Uterus (tissue), 4 donors: ENCODE measurements around the gene TMC6. TPM values are rescaled to one million over a fixed set of nuclear protein-coding genes. Genes with fewer than 3 reads are reported as not detected.
"Not testable (repeated sequence)": the region's sequence is repeated elsewhere in the genome, so short reads cannot be mapped to it uniquely, and the experiment has no call there.

Source experiments
- DNase-seq, 2 donors: peaks; one replicate each; pipeline ENCODE4 v3.0.0-alpha.2; 2019 to 2020
- H3K27ac ChIP-seq, 2 donors: fragments of 200-600 bp; sonication (generic); 1 replicate in 1 of 2; 2 replicates in 1 of 2; pipeline ENCODE4 v1.5.1; 2016 to 2018
- H3K27me3 ChIP-seq, 2 donors: fragments of 200-600 bp; sonication (generic); one replicate each; pipeline ENCODE4 v1.5.1; 2018 to 2019; ENCODE audit warnings: control low read depth in 1 of 2
- H3K36me3 ChIP-seq, 2 donors: fragments of 200-600 bp; sonication (generic); one replicate each; pipeline ENCODE4 v1.5.1; 2019; ENCODE audit warnings: control low read depth in 1 of 2
- H3K4me1 ChIP-seq, 2 donors: fragments of 200-600 bp; sonication (generic); one replicate each; pipeline ENCODE4 v1.5.1; 2018 to 2019; ENCODE audit warnings: control low read depth in 1 of 2
- H3K4me3 ChIP-seq, 2 donors: fragments of 200-600 bp; sonication (generic); 1 replicate in 1 of 2; 2 replicates in 1 of 2; pipeline ENCODE4 v1.5.1; 2018 to 2019; ENCODE audit warnings: mild to moderate bottlenecking in 1 of 2
- H3K9me3 ChIP-seq, 2 donors: fragments of 200-600 bp; sonication (generic); one replicate each; pipeline ENCODE4 v1.5.1; 2019; ENCODE audit warnings: control low read depth in 1 of 2
- POLR2A ChIP-seq, 2 donors: fragments of 450-650 bp; IDR thresholded peaks; one replicate each; pipeline ENCODE4 v1.6.1; 2016; ENCODE audit warnings: antibody characterized with exemption in 2 of 2, mild to moderate bottlenecking in 1 of 2, moderate library complexity in 1 of 2
- intact Hi-C: fragments of 100-400 bp; cut with DNase I; formaldehyde crosslinking; loops from one replicate; pipeline ENCODE4 v1.15.1; 2023; ENCODE audit warnings: low total_unique reads
- total RNA-seq, 4 donors: library from RNA; depleted of rRNA in 3 of 4; stranded (reverse); fragments of >200 nt in 3 of 4; gene quantifications; one replicate each; pipeline versions ENCODE4 v1.1.0 to v1.2.4, GENCODE V29; 2014 to 2023
- TF ChIP-seq, protein P1 (sequence below), 4 experiments: fragments of 200-600 bp in 2 of 4; fragments of 450-650 bp in 2 of 4; sonication (generic) in 2 of 4; IDR thresholded peaks; one replicate each; pipeline ENCODE4 v1.5.1; 2016 to 2019; ENCODE audit warnings: antibody characterized with exemption in 4 of 4, mild to moderate bottlenecking in 2 of 4, moderate library complexity in 1 of 4
- donor health status: DM: yes; HTN: yes; CAD: no.

Gene TMC6
- total RNA-seq, 4 donors from 2014 or later, result 8.2 to 56.1 (median 16.1) TPM

DNA sequence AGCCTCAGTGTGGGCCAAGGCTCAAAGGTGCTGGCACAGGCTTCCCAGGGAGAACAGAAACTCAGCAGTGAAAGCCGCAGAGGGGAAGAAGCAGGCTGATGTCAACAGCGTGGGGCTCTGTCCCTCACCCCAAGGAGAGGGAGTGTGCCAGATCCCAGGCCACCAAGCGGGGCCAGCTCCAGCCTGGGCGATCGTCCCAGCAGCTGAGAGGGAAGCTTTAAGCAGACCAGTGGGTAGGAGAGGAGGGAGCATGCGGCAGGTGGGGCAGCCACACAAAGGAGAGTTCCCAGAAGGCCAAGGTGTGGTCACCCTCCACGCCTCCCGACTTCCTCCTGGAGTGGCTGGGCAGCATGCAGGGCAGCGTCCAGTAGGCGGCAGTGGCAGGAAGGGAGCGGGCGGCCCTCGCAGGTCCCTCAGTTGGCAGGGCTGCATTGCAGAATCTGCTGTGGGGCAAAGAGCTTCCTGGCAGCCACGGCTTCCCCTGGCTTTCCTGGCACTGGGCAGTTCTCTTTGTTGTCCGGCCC is 45.9 kb upstream of the TMC6 start:
- H3K4me1 ChIP-seq, result peaks cover 0 to 16% of the 10 kb centered on the region in 2 donors
- H3K36me3 ChIP-seq, result no peaks in the 10 kb centered on the region
- H3K4me3 ChIP-seq, result no peak overlapping the region
- peak; percentile 50 to 73 for DNase-seq
- peak overlapping the region; percentile 81 to 85 for H3K27ac ChIP-seq
- H3K9me3 ChIP-seq, result no peaks in the 10 kb centered on the region
- intact Hi-C loops, result no loop called here
- TF ChIP-seq, protein P1, sequence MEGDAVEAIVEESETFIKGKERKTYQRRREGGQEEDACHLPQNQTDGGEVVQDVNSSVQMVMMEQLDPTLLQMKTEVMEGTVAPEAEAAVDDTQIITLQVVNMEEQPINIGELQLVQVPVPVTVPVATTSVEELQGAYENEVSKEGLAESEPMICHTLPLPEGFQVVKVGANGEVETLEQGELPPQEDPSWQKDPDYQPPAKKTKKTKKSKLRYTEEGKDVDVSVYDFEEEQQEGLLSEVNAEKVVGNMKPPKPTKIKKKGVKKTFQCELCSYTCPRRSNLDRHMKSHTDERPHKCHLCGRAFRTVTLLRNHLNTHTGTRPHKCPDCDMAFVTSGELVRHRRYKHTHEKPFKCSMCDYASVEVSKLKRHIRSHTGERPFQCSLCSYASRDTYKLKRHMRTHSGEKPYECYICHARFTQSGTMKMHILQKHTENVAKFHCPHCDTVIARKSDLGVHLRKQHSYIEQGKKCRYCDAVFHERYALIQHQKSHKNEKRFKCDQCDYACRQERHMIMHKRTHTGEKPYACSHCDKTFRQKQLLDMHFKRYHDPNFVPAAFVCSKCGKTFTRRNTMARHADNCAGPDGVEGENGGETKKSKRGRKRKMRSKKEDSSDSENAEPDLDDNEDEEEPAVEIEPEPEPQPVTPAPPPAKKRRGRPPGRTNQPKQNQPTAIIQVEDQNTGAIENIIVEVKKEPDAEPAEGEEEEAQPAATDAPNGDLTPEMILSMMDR (IDR thresholded peaks at IDR 0.05), result peak in 3 of 4 experiments; percentile 12 to 64 (median 63)
- TF ChIP-seq POLR2A (IDR thresholded peaks at IDR 0.05), result peak in 1 of 2 donors; percentile 38
- no peaks in the 10 kb centered on the region for H3K27me3 ChIP-seq

DNA sequence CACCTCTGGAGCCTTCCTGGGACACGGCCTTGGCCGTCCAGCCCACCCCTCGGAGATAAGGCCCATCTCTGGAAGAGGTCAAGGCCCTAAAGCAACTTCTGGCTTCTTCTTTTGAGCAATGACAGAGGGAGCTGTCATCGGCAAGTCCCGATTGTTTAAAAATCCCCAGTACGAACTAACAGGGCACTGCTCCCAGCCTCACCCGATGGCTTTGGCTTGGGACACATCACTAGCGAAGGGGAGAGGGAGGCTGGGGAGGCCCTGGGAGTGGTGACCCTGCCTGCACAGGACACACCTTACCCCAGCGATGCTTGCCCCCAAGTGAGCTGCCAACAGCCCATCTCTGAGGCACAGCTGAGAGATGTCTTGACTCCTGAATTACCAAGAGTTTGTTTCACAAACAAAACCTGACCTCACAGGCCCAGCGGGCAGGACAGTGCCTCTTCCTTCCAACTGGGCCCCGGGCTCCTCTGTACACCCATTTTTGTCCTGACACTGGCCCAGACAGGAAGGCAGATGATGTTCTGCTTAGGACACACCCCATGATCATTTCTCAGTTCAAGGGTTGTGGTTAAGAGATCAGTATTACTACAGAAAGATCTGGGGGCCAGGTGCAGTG is 44.7 kb upstream of the TMC6 start:
- no peaks in the 10 kb centered on the region for H3K9me3 ChIP-seq
- H3K4me3 ChIP-seq, result no peak overlapping the region
- no peaks in the 10 kb centered on the region for H3K36me3 ChIP-seq
- peak overlapping the region; percentile 81 to 85 for H3K27ac ChIP-seq
- H3K4me1 ChIP-seq, result peaks cover 0 to 16% of the 10 kb centered on the region in 2 donors
- TF ChIP-seq, protein P1 (IDR thresholded peaks at IDR 0.05), result no peak
- no peak for TF ChIP-seq POLR2A (IDR thresholded peaks at IDR 0.05)
- peak in 1 of 2 donors; percentile 24 for DNase-seq
- intact Hi-C loops, result no loop called here
- H3K27me3 ChIP-seq, result no peaks in the 10 kb centered on the region

DNA sequence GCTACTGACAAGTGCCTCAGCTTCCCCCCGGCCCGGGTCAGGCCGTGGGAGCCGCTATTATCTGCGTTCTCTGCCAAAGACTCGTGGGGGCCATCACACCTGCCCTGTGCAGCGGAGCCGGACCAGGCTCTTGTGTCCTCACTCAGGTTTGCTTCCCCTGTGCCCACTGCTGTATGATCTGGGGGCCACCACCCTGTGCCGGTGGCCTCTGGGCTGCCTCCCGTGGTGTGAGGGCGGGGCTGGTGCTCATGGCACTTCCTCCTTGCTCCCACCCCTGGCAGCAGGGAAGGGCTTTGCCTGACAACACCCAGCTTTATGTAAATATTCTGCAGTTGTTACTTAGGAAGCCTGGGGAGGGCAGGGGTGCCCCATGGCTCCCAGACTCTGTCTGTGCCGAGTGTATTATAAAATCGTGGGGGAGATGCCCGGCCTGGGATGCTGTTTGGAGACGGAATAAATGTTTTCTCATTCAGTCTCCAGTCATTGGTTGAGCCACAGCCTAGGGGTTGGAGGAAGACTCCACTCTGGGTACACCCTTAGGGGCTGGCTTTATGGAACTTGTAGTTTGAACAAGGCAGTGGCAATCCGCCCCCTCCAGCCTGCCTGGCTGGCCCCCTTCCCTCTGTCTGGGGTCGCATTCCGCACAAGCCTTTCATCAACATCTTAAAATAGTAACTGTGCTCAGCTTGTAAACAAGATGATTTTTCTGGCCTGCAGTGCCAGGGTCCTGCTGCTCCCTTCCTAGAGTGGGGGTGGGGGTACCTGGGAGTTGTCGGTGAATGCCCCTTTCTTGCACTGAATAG is 43.9 kb upstream of the TMC6 start:
- Histone ChIP-seq H3K9me3 (no peaks in the 10 kb centered on the region), H3K4me3 (no peak overlapping the region), H3K27me3 (no peaks in the 10 kb centered on the region), H3K27ac (peak overlapping the region; percentile 81 to 85), H3K4me1 (peaks cover 0 to 16% of the 10 kb centered on the region in 2 donors), H3K36me3 (no peaks in the 10 kb centered on the region)
- DNase-seq, result peak; percentile 32 to 54
- TF ChIP-seq, protein P1 (IDR thresholded peaks at IDR 0.05), result no peak
- TF ChIP-seq POLR2A (IDR thresholded peaks at IDR 0.05), result no peak
- intact Hi-C loops, result no loop called here

DNA sequence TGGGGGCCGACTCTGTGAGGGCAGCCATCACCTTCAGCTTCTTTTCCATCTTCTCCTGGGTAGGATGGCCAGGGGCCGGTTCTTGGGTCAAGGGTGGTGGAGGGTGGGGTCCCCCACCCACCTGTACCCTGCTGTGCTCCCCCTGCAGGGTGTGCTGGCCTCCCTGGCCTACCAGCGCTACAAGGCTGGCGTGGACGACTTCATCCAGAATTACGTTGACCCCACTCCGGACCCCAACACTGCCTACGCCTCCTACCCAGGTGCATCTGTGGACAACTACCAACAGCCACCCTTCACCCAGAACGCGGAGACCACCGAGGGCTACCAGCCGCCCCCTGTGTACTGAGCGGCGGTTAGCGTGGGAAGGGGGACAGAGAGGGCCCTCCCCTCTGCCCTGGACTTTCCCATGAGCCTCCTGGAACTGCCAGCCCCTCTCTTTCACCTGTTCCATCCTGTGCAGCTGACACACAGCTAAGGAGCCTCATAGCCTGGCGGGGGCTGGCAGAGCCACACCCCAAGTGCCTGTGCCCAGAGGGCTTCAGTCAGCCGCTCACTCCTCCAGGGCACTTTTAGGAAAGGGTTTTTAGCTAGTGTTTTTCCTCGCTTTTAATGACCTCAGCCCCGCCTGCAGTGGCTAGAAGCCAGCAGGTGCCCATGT is 43.2 kb upstream of the TMC6 start:
- H3K36me3 ChIP-seq, H3K4me3 ChIP-seq, H3K27me3 ChIP-seq, DNase-seq, H3K9me3 ChIP-seq, intact Hi-C loops: not testable (repeated sequence)
- Histone ChIP-seq H3K27ac (peak overlapping the region; percentile 81 to 85), H3K4me1 (peaks cover 0 to 16% of the 10 kb centered on the region in 2 donors)

DNA sequence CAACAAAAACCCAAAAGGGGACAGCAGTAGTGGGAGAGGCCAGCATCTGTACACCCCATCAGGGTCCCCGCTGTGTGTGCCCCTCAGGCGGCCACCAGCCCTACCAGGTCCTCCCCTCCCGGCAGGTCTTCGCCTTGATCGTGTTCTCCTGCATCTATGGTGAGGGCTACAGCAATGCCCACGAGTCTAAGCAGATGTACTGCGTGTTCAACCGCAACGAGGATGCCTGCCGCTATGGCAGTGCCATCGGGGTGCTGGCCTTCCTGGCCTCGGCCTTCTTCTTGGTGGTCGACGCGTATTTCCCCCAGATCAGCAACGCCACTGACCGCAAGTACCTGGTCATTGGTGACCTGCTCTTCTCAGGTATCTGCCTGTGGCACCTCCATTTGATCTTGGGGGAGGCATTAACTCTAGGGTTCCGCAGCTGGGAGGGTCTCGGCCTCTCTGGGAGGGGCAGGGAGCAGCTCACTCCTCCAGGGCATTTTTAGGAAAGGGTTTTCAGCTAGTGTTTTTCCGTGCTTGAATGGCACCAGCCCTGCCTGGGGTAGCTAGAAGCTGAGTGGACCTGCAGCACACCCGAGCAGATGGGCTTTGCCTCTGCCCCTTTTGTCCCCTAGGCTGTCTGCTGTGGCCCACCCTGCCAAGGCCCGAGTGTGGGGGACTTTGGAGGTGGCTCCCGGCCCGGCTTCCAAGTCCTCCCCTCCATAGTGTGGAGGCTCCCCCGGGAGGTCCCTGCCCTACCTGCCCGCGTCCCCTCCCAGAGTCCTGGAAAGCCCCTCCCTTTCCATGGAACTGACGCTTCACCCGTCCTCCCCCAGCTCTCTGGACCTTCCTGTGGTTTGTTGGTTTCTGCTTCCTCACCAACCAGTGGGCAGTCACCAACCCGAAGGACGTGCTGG is 42.4 kb upstream of the TMC6 start:
- intact Hi-C loops, result no loop called here
- Histone ChIP-seq H3K36me3 (no peaks in the 10 kb centered on the region), H3K4me1 (peaks cover 0 to 16% of the 10 kb centered on the region in 2 donors), H3K27me3 (no peaks in the 10 kb centered on the region), H3K9me3 (no peaks in the 10 kb centered on the region), H3K4me3 (no peak overlapping the region), H3K27ac (peak overlapping the region in 1 of 2 donors; percentile 85)
- TF ChIP-seq, protein P1 (IDR thresholded peaks at IDR 0.05), result no peak
- TF ChIP-seq POLR2A (IDR thresholded peaks at IDR 0.05), result no peak
- no peak for DNase-seq
